GM18508 (cell line): ENCODE results near the gene MCEE.
"Not testable (repeated sequence)": the region's sequence is repeated elsewhere in the genome, so short reads cannot be mapped to it uniquely, and the experiment has no call there.

ENCODE experiments used
- ATAC-seq: cut with Tn5 transposase; IDR thresholded peaks from one replicate; pipeline ENCODE4 v1.9.1; 2021; ENCODE audit warnings: moderate number of reproducible peaks; ENCODE audit not compliant: insufficient read depth, unreplicated experiment

Gene MCEE

DNA sequence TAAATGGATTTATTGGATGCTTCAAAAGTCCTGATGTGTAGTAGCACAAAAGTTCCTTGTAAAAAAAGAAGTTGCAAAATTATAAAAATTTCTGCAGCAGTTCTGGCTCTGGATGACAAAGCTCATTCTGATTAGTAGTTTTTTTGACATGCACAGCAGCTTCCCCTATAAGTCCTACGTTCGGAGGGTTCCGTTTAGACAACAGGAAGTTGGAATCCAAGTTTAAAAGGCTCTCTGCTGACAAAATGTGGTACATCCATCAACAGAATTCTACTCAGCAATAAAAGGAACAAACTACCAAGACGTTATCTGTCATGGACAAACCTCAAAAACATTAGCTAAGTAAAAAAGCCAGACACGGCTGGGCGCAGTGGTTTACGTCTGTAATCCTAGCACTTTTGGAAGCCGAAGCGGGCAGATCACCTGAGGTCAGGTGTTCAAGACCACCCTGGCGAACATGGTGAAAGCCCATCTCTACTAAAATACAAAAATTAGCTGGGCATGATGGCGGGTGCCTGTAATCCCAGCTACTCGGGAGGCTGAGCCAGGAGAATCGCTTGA lies 46.2 kb downstream of the MCEE start:
- not testable (repeated sequence) for ATAC-seq

DNA sequence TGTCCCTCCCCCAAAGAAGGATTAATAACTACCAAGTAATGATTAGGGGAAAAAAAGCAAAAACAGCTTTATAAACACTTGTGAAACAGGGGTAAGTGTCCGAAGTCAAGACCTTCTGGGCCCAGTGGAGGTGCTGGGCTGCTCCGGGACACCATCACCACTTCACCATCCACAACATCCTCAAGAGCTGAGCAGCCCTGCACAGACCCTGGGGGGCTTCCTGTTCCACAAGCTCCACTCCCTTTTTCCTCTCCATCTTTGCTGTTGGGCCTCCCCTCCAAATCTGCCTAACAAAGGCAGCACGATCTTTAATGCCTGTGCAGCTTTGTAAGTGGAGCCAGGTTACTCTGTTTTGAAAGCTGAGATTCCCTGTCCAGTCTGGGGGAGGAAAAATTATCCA lies 46.7 kb downstream of the MCEE start:
- ATAC-seq: not testable (repeated sequence)

DNA sequence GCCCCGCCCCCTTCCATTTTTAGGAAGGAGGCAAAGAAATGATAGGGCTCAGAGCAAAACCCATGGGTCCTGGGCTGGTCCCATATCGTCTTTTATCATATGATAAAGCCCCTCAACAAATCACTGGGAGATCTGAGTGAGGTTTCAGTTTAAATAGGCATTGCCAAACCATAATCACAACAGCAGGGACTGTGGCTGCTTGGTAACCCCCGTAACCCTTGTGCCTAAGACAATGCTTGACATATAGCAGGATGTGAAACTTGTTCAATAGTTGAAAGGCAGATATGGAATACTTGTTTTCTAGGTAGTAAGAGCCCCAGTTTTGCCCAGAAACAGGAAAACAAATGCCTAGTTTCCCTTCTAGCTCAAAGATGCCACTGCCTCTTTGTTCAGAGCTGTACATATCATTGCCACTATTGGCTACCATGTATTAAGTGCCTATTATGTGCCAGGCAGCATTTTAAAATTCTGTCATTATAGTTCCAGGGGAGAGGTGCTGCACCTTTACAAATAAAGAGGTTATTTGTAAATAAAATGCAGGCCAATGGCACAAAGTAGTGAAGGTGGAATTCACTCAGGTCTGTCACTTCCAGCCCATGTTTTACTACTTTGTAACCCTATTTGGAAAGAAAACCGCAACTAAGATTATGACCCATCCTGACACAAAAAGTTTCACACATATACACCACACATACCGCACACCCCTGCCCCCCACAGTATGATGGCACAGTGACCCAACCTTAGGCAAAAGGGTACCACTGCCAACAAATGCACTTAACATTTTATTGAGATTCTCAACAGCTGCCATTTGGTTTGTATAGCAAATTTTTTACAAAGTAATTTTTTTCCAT lies 47.4 kb downstream of the MCEE start:
- ATAC-seq: no peak

DNA sequence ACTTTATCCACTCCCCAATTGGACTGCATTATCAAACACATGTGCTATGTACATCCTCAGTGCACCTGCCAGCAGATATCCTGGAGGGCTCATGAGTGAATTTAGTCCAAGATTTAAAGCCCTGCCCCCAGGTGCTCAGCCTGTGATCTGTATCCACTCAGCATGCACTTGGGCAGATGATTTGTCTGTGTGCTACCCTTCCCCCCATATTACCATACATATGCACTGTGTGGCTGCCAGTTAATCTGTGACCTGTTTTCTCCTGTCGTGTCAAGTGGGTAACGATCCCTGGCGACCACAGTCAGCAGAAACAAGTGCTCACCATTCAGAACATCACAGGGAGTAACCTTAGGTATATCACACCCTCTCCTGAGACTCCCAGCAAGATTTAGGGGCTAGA lies 51.4 kb downstream of the MCEE start:
- ATAC-seq: no peak

DNA sequence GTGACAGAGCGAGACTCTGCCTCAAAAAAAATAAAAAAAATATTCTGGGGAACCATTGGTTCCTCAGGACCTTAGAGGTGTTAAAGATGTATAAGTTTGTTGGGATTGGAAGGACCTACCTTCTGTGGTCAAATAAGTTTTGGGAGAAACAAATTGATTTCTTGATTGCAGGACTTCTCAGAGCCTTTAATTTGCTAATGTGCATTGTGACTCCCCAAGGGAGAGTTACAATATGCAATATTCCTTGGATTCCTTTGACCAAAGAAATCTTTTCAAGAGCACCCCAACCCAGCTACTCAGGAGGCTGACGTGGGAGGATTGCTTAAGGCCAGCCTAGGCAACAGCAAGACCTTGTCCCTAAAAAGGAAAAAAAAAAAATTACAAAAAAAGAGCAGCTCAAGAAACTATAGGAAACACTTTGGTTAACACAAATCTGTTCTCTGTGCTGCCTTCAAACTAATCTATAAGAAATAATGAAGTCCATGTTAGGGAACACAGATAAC lies 55.1 kb downstream of the MCEE start:
- ATAC-seq: no peak

DNA sequence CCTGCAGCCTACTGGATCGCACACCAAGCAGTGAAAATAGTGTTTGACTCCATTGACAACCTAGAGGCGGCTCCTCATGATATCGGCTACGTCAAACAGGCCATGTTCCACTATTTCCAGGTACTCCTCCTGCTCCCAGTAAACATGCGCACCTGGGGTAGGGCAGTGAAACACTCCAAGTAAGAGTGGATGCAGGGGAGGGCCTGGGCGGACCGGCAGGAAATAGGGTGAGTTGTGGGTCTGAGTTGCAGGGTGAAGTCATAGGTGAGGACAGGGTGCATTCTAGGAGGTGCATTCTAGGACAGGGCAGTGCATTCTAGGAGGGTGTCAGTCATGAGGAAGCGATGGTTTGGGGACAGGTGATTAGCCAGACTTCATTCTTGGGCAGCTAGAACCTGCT lies 56.6 kb downstream of the MCEE start:
- no peak for ATAC-seq

DNA sequence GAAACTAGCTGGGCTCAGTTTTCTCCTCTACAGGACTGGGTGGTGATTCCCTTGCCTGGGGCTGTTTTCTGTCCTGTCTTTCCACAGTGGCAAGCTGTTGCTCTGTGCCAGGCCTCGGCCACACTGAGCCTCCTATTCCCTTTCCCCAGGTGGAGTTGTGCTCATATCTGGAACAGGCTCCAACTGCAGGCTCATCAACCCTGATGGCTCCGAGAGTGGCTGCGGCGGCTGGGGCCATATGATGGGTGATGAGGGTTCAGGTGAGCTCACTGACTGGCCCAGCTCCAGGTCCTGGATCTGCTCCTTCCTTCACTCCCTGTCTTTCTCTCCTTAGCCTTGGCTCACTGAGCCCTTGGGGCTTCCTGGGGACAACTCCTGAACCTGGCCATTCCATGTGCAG lies 57.5 kb downstream of the MCEE start:
- no peak for ATAC-seq

DNA sequence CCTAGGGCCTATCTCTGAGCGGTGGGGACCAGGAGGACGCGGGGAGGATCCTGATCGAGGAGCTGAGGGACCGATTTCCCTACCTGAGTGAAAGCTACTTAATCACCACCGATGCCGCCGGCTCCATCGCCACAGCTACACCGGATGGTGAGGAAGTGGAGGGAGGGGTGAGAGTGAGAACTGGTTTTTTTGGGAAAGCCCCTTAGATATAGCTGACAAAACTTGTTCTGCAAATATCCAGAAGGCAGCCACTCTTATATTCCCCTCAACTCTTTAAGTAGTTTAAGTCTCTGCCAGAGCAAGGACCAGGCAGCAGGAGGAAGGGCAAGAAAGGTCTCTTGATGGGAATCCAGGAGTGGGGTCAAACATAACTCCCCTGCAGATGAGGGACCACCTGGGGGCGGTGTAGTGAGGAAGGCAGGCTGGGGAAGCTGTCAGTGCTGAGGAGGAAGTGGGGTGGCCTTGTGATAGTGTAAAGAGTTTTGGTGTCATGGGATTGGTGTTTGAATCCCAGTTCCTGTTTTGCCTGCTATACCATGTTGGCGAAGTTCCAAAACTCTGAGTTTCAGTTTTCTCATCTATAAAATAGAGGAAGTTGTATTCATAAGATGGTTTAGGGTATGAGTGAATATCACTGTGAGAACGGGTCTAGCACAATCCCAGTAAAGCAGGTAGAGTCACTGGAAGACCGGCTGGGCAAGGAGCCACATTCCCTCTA lies 58.2 kb downstream of the MCEE start:
- peak; percentile 27 for ATAC-seq

DNA sequence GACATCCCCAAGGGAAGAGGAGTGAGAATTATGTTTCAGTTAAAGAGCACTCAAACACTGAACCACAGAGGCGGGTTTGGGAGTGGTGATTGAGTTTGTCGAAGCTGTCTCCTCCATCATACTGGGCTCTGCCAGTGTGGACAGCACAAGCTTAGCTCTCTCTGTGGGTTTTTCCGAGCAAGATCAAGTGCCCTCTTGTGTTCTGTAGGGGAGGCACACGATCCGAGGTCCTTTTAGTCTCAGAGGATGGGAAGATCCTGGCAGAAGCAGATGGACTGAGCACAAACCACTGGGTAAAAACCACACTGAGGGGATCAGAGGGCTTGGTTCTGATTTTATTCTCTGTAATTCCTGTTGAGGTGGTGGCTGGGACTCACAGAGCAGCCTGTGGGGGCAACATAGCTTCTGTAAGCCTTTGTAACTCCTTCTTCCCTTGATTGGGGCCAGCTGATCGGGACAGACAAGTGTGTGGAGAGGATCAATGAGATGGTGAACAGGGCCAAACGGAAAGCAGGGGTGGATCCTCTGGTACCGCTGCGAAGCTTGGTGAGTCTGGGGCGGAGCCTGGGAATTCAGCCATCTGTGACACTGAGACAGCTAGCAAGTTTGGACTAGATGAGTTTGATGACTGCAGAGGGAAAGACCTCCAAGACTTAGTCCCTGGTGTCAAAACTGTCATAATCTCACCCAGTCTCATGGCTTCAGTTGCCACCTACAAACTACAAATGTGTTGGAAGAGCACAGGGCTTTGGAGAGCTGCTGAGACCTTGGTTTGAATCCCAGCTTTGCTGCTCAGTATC lies 59.5 kb downstream of the MCEE start:
- no peak for ATAC-seq

DNA sequence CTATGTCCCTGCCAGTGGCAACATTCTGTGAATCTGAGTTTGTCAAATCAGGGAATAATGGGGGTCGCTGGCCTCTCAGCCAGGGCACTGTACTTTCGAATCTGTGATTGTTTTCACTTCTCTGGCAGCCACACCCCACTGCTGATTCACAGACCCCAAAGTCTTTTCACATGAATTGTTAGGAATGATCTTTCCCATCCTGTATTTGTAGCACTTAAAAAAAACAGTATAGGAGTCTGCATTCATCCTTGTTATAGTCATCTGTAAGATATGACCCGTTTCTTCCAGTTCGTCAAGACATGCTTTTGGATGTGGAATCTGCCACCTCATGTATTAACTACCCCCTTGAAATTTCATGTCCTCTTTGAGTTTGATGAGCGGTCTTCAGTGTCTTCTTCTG lies 60.7 kb downstream of the MCEE start:
- no peak for ATAC-seq

DNA sequence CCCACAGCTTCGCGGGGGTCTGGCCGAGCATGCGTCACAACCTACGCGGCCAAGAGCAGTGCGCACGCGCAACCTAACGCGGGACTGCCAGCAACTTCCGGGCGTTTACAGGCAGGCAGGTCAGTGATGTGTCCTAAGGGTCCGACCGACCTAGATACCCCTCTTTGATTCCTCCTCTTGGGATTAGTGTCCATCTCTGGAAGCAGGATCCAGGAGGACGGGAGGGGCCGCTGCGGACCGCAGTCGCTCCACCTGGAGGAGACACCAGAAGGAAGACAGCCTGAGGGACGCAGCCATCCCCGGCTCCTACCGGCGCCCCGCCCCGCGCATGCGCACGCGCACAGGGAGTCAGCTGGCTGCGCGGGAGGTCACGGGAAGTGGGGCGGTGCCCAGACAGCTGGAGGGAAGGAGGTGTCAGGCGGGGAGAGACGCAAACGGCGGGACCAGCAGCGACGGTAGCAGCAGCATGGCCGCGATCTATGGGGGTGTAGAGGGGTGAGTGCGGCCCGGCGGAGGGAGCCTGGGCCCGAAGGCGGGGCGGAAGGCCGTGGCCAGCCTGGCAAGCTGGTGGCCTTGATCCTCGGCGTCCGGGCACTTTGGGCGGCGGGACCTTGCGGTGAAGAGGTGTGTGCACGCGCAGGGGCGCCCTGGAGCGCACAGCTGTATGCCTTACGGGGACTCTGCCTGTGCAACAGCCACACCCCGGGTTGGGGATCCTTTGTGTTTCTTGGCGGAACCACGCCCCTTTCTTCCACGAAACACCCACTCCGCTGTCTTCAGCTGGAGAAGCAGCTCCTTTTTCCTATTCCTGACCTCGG lies 61.6 kb downstream of the MCEE start, which contains the start of gene NAGK:
NAGK (plus strand) TSS at position 431 of the 818 bp plus-strand sequence; CDS start at position 467, 36 bp downstream.
- peak; percentile 37 for ATAC-seq

DNA sequence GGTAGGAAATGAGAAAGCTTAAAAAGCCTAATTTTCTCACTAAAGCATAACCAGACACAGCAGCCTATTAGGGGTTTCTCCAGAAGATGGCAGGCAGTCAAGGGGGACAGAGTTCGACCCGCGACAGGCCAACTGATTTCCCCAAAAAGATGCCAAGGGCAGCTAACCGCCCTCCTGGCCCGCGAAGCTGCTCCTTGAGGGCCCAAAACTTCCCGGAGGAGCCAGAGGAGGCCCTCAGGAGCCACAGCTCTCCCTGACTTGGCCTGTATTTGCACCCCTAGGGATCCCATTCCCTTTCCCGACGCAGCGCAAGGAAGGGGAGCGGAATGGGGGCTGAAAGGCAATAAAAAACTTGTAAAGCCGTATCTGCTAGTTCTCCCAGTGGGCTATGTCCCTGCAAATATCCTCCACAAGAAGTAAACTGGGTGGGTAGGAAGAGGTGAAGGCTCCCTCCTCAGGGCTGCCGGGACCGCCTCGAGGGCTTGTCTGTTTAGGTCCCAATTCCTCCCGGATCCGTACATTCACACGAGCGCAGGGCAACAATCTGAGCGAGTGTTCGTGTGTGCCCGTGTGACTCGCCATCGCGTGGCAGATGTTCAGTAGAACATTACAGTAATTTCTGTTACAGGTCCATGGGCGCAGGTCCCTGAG lies 62.3 kb downstream of the MCEE start:
- ATAC-seq: peak; percentile 0

DNA sequence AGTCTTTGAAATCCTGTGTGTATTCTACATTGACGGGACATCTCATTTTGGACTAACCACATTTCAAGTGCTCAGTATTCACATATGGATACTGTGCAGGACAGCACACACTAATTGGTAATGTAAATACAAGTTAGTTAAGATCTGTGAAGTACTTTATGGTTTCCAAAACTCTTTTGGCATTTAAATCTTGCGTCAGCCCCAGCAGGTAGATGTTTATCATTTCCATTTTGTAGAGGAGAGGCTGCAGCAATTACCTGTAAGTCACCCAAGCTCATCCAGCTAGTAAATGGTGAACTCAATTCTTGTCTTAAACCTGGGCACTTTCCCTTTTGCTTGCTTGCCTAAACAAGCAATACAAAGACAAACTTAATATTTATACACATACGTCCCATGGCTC lies 63.2 kb downstream of the MCEE start:
- no peak for ATAC-seq

DNA sequence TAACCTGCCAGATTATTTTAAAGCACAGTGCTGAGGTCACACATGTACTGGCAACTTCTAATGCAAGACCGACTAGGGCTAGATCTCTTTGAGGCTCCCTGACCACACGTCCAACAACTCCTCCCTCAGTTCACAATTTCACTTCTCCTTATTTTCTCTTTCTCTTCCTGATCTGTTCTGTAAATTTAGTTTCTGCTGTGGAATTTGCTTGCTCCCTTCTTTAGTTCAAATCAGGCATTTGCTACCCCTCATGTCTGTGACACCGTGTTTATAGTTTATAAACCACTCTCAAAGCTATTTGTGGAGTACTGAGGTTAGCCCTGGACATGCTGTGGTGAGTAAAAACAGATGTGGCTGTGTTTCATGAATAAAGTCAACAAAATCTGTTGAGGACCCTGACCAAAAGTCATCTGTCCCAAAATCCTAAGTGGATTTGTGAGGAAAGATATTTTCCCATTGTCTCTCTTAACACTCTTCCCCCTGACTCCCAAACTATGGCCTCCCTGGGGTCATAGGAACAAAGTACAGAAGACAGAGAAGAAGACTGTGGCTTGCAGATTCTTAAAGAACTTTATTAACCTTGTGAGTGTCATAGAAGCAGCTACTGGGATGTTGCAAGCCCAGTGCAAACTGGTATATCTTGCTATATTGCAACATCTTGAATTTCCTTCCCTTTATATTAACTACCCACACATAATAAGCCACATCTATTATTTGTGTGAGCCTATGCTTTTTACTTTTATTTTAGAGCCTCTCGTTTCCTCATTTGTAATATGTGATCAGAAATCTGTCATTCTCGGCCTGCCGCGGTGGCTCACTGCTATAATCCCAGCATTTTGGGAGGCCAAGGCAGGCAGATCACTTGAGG lies 65.0 kb downstream of the MCEE start:
- no peak for ATAC-seq

DNA sequence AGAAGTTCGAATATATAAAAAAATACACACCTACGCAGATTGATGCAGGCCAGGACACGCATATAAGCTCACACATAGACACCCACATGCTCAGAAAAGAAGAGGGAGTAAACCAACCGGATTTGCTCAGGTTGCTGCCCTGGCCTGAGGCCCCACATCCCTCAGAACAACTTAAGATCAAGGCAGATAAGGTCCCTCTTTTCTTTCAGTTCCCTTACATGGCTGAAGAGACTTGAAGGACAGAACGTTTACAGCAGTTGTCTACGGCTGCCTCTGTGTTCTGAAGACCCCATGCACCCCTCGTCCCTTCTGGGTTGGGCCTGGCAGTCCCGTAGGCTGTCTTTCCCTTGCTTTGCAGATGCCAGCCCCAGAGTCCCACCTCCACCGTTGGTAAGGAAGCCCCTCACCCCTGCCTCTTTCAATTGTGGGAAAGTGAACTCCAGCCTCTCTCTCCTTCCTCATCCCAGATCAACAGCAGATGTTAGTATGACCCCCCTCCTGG lies 65.9 kb downstream of the MCEE start:
- no peak for ATAC-seq

DNA sequence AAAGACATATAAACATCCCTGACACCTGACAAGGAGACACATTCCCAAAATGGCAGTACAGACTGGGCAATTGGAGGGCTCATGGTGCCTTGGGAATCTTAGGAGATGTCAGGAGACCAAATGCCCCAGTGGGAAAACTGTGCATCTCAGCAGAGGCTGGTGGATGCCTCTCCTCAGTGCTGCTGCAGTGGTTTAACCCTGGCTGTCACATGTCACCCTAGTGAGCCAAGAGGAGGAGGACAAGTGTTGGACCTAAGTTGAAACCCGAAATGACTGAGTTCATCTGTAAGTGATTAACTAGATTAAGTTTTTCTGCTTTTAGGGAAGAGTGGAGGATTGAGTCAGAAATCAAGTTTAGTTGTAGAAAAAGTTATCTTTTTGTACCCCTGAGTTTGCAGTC lies 66.8 kb downstream of the MCEE start:
- ATAC-seq: no peak

DNA sequence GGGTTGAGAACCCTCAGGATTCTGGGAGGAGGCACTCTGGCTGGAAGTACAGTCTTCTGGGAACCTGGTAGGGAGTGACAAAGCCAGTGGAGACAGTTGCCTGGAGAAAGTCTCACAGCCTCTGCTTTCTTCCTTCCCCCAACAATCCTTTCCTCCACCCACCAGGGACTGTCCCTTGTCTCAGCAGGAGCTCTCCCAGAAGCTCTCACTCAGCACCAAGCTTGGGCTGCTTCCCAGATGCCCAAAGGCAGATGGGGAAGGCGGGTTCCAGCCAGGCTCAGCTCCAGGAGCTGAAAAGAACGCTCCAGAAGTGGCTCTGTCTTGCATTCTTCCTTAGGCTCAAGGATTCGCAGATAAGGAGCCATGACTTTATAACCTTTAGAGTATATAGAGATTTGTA lies 69.2 kb downstream of the MCEE start:
- no peak for ATAC-seq

DNA sequence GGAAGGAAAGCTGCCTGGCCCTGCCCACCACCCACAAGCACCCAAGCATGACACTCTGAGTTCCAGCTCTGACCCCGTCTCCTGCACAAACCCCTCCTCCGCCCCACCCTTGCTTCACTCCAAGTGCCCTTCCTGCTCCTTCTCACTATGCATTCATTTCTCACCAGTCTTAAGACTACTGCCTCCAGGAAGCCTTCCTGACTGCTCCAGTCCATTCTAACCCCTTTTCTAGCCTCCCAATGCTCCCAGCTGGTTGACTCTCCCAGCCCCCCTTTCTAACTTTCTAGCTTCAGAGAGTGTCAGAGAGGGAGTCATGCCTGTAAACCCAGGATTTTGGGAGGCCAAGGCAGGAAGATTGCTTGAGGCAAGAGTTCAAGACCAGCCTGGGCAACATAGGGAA lies 69.8 kb downstream of the MCEE start:
- no peak for ATAC-seq
